NAMALWA (cell line): Measurements from ENCODE around the gene ELAVL2.
"Not testable (repeated sequence)": the region's sequence is repeated elsewhere in the genome, so short reads cannot be mapped to it uniquely, and the experiment has no call there.

Source experiments
- DNase-seq: peaks from one replicate; pipeline ENCODE4 v3.0.0-alpha.2; 2015; ENCODE audit warnings: low spot score

The ELAVL2 gene

DNA sequence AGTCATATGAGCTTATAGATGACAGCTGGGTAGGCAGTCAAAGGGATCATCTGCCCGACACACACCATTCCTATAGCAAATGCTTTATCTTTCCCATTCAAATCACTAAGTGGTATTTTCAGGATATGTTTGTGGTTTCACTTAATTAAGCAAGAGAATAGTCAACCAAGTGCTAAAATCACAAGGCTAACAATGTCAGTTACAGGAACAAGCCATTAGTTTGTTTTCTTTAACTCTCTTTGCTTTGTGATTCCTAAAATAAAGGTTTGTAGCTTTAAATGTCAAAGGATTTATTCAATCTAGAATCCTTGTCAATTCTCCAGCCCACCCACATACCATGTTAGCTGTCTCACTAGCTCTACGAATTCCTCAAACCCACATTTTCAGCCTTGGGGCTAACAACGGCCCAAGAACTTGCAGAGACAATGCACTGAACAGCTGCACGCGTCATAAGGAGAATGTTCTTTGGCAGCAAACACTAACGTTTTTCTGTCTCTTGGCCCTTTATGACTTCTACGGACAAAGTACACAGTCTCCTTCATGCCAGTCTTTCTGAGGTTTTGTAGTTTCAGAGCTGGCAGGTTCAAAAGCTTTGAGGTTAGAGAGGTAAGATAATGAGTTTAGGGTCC, 56.6 kb downstream of the ELAVL2 start:
- no peak for DNase-seq

GRCh38 chr9:23768861-23769260, 57.2 kb downstream of the ELAVL2 start:
- no peak for DNase-seq

DNA sequence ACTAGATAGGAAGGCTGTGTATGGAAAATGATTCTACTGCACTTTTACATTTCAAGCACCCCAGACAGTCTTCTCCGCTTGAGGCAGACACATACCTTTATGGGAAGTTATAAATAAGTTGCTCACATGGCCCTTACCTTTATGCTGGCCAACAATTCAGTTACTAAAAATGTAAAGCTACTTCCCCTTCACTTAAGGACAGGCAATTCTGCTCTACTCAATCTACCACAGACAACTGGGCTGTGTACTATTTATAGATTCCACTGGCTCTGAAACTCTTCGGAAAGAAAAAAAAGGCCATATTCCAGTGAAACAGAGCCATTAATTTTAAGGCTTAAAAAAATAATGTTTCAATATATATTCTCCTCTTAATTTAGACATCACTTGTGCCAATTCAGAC, 59.4 kb downstream of the ELAVL2 start:
- DNase-seq: no peak

DNA sequence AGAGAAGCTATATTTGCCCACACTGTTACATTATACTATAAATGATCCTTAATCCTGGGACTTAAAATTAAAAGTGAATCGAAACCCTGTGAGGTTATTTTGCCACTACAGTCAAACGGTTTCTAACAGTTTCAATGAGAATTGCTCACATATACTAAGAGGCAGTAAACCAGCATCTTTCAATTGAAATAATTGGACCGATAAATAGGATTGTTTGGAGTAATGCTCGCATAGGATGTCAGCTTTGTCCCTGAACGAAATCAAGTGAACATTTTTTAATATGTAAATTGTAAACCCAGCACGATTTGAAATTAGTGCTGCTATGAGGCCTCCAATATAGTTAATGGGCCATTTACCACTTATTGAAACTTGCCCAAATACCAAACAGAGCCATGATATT, 60.5 kb downstream of the ELAVL2 start:
- DNase-seq: no peak

DNA sequence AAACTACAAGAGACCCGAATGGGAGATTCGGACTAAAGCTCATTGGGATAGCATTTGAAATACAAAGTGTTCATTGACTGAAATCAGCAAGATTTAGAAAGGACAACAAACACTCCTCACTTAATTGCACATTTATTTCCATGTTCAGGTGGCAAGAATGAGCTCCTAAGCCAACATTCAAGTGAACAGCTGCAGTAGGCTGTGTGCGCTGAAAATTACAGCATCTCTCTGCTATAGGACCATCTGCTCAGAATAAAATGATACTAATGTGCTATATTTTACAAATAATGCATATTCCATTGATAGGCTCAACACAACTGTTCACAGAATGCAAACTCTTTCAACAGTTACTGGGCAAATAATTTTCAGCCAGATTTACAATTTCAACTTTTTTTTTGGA, 61.8 kb downstream of the ELAVL2 start:
- no peak for DNase-seq

- no peak for DNase-seq
Measured at GRCh38 chr9:23754551-23754950, 71.5 kb downstream of the ELAVL2 start.

- DNase-seq: no peak
Measured at GRCh38 chr9:23752859-23753258, 73.2 kb downstream of the ELAVL2 start.

DNA sequence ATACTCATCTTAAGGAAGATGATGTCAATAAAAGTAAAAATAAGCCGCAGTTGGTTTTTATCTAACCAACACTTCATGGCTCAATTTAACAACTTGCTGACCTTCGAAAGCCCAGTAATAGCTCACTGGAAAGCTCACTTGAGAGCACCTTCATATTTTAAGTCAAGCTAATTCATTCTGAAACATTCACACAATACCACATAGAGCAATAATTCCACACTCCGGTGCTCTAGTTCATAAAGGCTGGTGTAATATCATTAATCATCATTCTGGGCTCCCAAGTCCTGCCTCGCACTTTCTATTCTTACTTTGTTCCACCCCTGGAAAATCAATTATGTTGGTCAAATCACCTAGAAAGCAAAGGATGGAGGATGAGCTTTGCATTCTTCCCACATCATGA, 74.4 kb downstream of the ELAVL2 start:
- no peak for DNase-seq

DNA sequence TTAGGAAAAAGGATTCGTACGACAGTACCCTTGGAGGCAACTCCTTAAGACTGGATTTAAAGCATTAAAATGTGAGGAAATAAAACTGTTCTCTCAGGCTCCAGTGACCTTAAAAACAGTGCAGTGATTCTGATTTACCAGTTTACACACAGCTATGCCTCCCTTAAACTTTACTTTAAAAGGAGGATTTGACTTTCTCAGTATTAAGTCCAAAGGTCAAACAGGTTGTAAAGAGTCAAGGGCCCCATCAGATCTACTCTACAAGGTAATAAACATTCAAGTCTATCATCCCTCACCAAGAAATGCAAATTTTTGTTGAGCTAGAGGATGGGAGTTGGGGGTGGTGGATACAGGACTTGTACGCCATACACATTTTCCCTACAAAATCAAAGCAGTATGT, 75.2 kb downstream of the ELAVL2 start:
- no peak for DNase-seq

- no peak for DNase-seq
Measured at GRCh38 chr9:23747088-23748075, 78.7 kb downstream of the ELAVL2 start.

DNA sequence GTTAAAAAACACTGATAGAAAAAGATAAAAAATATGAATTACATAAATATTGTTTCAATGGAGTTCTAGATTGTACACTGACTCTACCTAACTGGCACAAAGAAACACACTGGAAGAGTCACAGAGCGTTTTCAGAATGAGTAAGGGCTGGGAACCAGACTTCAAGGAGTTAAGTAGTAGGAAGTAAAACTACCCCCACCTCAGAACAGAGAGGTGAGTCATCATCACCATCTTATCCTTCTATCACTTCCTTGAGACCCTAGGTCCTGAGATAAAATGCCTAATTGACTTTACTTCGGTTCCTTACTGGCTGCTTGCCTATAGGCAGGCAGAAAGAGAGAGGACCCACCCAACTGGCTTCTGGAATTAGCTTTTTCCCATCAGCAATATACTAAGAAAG, 79.7 kb downstream of the ELAVL2 start:
- no peak for DNase-seq

DNA sequence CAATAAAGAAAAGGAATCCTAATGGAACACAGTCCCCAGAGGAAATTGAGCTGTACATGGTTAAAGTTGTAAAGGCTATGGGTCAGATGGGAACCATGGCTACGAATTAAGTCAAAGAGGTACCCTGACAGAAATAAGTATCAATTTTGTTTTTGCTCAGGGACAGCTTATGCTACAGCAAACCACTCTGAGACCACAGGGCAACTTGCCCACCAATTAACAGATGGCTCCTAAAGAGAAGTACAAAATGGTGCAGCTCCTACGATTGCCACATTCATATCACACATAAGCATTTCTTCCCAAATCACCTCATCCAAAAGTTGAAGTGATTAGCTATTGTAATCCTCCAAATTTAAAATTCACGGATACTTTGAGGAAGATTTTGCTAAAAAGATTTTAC, 83.0 kb downstream of the ELAVL2 start:
- DNase-seq: no peak

GRCh38 chr9:23741351-23741750, 84.7 kb downstream of the ELAVL2 start:
- no peak for DNase-seq

GRCh38 chr9:23740531-23740930, 85.5 kb downstream of the ELAVL2 start:
- DNase-seq: no peak

DNA sequence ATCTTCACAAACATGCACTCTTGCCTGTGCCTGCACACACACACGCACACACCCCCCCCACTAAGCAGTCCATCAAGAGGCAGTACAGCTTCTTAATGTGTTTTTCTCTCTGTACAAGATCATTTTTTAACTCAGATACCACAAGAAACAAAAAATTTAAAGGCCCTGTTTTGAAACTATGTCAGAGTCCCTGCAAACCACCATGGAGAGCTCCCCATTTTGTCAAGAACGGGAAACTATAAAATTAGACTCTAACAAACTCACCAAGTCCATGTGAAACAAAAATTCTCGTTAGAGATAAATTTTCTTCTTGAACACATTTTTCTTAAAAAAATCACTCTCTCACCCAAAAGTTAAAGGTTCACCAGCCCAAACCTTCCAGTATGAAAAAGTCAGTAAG, 86.3 kb downstream of the ELAVL2 start:
- DNase-seq: no peak

DNA sequence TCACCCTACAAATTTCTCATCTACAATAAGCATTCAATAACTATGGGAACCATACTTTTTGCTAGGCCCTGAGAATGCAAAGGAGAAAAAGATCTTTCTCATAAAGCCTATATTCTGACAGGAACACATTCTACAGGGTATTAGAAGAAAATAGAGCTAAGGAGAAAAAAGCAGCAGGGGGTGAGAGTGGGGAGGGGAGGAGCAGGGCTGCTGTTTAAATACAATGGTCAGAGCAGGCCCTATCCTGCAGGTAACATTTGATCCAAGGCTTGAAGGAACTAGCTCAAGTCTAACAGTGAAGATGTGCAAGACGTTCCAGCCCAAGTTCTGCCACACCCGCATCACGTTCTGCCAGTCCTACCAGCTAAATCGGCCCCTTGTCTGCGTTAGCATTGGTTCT, 89.7 kb downstream of the ELAVL2 start:
- no peak for DNase-seq

DNA sequence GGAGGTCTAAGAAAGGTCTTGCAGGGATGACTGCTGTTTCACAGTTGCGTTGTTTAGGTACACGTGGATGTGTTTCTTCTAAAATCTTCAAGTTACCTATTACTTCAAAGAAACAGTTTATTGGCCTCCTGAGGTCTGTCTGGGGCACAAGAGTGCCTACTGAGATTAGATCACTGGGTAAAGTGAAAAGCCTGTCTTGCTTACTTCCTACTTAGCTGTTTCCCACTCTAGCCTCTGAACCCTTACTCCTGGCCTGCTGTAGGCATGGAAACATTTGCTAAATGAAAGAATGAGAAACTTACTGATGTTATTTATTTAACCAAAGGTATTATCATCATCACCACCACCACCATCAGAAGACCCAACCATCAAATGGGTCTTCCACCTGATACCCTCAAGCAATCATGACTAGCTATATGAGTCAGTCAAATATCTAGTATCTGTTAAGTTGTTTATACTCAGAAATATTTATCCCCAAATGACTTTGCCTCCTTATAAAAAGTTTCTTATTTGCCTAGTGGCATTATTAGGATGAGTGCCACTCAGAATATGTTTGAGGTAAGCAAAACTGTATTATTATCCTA, 92.5 kb downstream of the ELAVL2 start:
- DNase-seq: no peak

- DNase-seq: no peak
Measured at GRCh38 chr9:23731353-23731752, 94.7 kb downstream of the ELAVL2 start.

DNA sequence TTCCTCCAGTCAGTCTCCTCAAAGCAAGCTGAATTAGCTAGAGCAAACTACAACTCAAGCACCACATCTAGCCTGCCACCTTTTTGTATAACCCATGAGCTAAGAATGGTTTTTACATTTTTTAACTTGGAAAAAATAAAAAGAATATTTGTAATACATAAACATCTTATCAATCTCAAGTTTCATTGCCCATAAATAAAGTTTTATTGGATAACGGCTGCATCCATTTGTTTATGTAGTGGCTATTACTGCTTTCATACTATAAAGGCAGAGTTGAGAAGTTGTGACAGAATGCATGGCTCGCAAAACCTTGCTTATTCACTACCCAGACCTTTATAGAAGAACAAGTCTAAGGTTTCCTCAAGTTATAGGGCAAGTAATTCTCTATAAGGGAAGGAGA, 95.7 kb downstream of the ELAVL2 start:
- DNase-seq: no peak

- DNase-seq: no peak
Measured at GRCh38 chr9:23728736-23729135, 97.3 kb downstream of the ELAVL2 start.

- no peak for DNase-seq
Measured at GRCh38 chr9:23725279-23725946, 100.6 kb downstream of the ELAVL2 start.

- DNase-seq: no peak
Measured at GRCh38 chr9:23723672-23724071, 102.4 kb downstream of the ELAVL2 start.

DNA sequence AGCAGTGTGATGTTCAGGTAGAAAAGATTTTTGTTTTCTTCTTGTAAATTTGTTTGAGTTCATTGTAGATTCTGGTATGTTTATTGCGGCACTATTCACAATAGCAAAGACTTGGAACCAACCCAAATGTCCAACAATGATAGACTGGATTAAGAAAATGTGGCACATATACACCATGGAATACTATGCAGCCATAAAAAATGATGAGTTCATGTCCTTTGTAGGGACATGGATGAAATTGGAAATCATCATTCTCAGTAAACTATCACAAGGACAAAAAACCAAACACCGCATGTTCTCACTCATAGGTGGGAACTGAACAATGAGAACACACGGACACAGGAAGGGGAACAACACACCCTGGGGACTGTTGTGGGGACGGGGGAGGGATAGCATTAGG, 103.0 kb downstream of the ELAVL2 start:
- not testable (repeated sequence) for DNase-seq
